Osteocyte (in vitro differentiated cells): ENCODE measurements around the gene TP53BP1. TPM values are rescaled to one million over a fixed set of nuclear protein-coding genes. Genes with fewer than 3 reads are reported as not detected.
"Not testable (repeated sequence)": the region's sequence is repeated elsewhere in the genome, so short reads cannot be mapped to it uniquely, and the experiment has no call there.

Source experiments
- DNase-seq: peaks from one replicate; pipeline ENCODE4 v3.0.0; 2021; ENCODE audit warnings: mixed read lengths; ENCODE audit not compliant: unreplicated experiment; ENCODE audit errors: extremely low spot score
- H3K27ac Mint-ChIP-seq: one replicate; pipeline ENCODE4 v1.8.0; 2021; ENCODE audit warnings: mild to moderate bottlenecking, mixed read lengths; ENCODE audit not compliant: unreplicated experiment
- H3K27me3 Mint-ChIP-seq: one replicate; pipeline ENCODE4 v1.8.0; 2021; ENCODE audit warnings: mixed read lengths; ENCODE audit not compliant: unreplicated experiment
- H3K36me3 Mint-ChIP-seq: one replicate; pipeline ENCODE4 v1.8.0; 2021; ENCODE audit warnings: mixed read lengths; ENCODE audit not compliant: unreplicated experiment
- H3K4me1 Mint-ChIP-seq: one replicate; pipeline ENCODE4 v1.8.0; 2021; ENCODE audit warnings: mixed read lengths; ENCODE audit not compliant: unreplicated experiment
- H3K4me3 Mint-ChIP-seq: one replicate; pipeline ENCODE4 v1.8.0; 2021; ENCODE audit warnings: mild to moderate bottlenecking, moderate library complexity, mixed read lengths; ENCODE audit not compliant: unreplicated experiment
- H3K9me3 Mint-ChIP-seq: one replicate; pipeline ENCODE4 v1.8.0; 2021; ENCODE audit warnings: mixed read lengths; ENCODE audit not compliant: unreplicated experiment
- CTCF ChIP-seq: fragments of 200-600 bp; sonication (generic); IDR thresholded peaks from 2 replicates; pipeline ENCODE4 v1.5.0; 2021; ENCODE audit warnings: antibody characterized with exemption, mild to moderate bottlenecking, moderate library complexity
- total RNA-seq: library from RNA; stranded (reverse); gene quantifications from 2 replicates; pipeline ENCODE4 v1.2.1, GENCODE V29; 2021

Gene TP53BP1
- total RNA-seq, 1 donor from 2014 or later: 61.2 TPM

GRCh38 chr15:43402255-43402654 is 90.7 kb downstream of the TP53BP1 start:
- no peaks in the 10 kb centered on the region for H3K27me3 Mint-ChIP-seq
- no peak for DNase-seq

GRCh38 chr15:43393592-43393991 is 99.4 kb downstream of the TP53BP1 start:
- not testable (repeated sequence) for H3K27ac Mint-ChIP-seq, H3K9me3 Mint-ChIP-seq, DNase-seq, H3K4me1 Mint-ChIP-seq, H3K4me3 Mint-ChIP-seq, H3K27me3 Mint-ChIP-seq
- H3K36me3 Mint-ChIP-seq: peaks cover 48% of the 10 kb centered on the region

More at GRCh38 chr15:43402255-43402654, 90.7 kb downstream of the TP53BP1 start:
- Mint-ChIP-seq H3K27ac (no peak overlapping the region), H3K4me1 (no peaks in the 10 kb centered on the region), H3K9me3 (no peaks in the 10 kb centered on the region), H3K4me3 (no peak overlapping the region), H3K36me3 (peaks cover 62% of the 10 kb centered on the region)
- no peak for TF ChIP-seq CTCF

GRCh38 chr15:43390723-43391122 is 102.2 kb downstream of the TP53BP1 start:
- Mint-ChIP-seq H3K4me1 (no peaks in the 10 kb centered on the region), H3K27ac (no peak overlapping the region), H3K27me3 (no peaks in the 10 kb centered on the region), H3K36me3 (peaks cover 44% of the 10 kb centered on the region), H3K9me3 (no peaks in the 10 kb centered on the region), H3K4me3 (no peak overlapping the region)
- no peak for TF ChIP-seq CTCF
- DNase-seq: no peak

- Mint-ChIP-seq H3K27me3 (no peaks in the 10 kb centered on the region), H3K4me3 (no peak overlapping the region), H3K27ac (no peak overlapping the region), H3K9me3 (no peaks in the 10 kb centered on the region), H3K36me3 (peaks cover 54% of the 10 kb centered on the region), H3K4me1 (no peaks in the 10 kb centered on the region)
- TF ChIP-seq CTCF: no peak
- no peak for DNase-seq
Measured at GRCh38 chr15:43383070-43383469, 109.9 kb downstream of the TP53BP1 start.

GRCh38 chr15:43382310-43382709 is 110.6 kb downstream of the TP53BP1 start:
- Mint-ChIP-seq H3K36me3 (peaks cover 58% of the 10 kb centered on the region), H3K27me3 (no peaks in the 10 kb centered on the region), H3K9me3 (no peaks in the 10 kb centered on the region), H3K4me3 (no peak overlapping the region), H3K4me1 (no peaks in the 10 kb centered on the region), H3K27ac (no peak overlapping the region)
- no peak for DNase-seq
- no peak for TF ChIP-seq CTCF

- H3K9me3 Mint-ChIP-seq: no peaks in the 10 kb centered on the region
- no peaks in the 10 kb centered on the region for H3K4me1 Mint-ChIP-seq
- no peak for DNase-seq
- TF ChIP-seq CTCF: no peak
- H3K36me3 Mint-ChIP-seq: peaks cover 34% of the 10 kb centered on the region
- no peak overlapping the region for H3K27ac Mint-ChIP-seq
- H3K27me3 Mint-ChIP-seq: no peaks in the 10 kb centered on the region
- H3K4me3 Mint-ChIP-seq: no peak overlapping the region
Measured at GRCh38 chr15:43378601-43379000, 114.4 kb downstream of the TP53BP1 start.
